Mononuclear cell (primary cell): ENCODE results near the gene MGMT. TPM values are rescaled to one million over a fixed set of nuclear protein-coding genes. Genes with fewer than 3 reads are reported as not detected.

Source experiments
- H3K27me3 ChIP-seq: 2 replicates; pipeline ENCODE4 v1.6.0; 2011; ENCODE audit warnings: low read length, control low read depth; ENCODE audit not compliant: insufficient read depth
- H3K4me1 ChIP-seq: 2 replicates; pipeline ENCODE4 v1.5.1; 2011; ENCODE audit warnings: mild to moderate bottlenecking, low read length, control low read depth; ENCODE audit not compliant: insufficient read depth
- H3K4me3 ChIP-seq: 2 replicates; pipeline ENCODE4 v1.5.1; 2011; ENCODE audit warnings: mild to moderate bottlenecking, low read length, moderate library complexity
- H3K9me3 ChIP-seq: 2 replicates; pipeline ENCODE4 v1.5.1; 2011; ENCODE audit warnings: low read depth, mild to moderate bottlenecking, control low read depth, low read length
- total RNA-seq: library from RNA; depleted of rRNA; stranded (reverse); fragments of >200 nt; gene quantifications from one replicate; pipeline ENCODE4 v1.2.3, GENCODE V29; 2012

MGMT gene
- total RNA-seq, 1 donor = 10.3 TPM

DNA sequence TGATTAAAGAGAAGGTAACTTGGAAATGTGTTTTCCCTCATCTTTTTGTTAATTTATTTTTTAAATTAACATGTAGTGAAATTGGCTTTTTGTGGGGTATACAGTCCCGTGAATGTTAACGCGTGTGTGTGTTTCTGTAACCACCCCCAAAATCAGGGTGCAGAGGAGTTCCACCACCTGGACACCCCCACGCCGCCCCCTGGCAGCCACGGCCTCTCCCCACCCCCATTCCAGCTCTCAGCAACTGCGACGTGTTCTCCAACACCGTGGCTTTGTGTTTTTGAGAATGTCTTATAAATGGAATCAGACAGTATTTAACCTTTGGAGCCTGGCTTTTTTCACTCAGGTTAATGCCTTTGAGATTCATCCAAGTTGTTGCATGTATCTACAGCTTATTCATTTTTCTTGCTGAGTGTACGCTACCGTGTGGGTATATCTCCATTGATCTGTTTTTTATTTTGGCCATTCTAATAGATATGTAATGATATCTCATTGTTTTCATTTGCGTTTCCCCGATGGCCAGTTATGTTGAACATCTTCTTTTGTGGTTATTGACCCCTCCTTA lies 278.2 kb downstream of the MGMT start:
- Histone ChIP-seq H3K4me1 (no peaks in the 10 kb centered on the region), H3K4me3 (no peak overlapping the region), H3K27me3 (no peaks in the 10 kb centered on the region), H3K9me3 (peaks cover 34% of the 10 kb centered on the region)

GRCh38 chr10:129754211-129755050 lies 287.4 kb downstream of the MGMT start:
- Histone ChIP-seq H3K9me3 (peaks cover 27% of the 10 kb centered on the region), H3K4me3 (no peak overlapping the region), H3K27me3 (no peaks in the 10 kb centered on the region), H3K4me1 (peaks cover 8% of the 10 kb centered on the region)

DNA sequence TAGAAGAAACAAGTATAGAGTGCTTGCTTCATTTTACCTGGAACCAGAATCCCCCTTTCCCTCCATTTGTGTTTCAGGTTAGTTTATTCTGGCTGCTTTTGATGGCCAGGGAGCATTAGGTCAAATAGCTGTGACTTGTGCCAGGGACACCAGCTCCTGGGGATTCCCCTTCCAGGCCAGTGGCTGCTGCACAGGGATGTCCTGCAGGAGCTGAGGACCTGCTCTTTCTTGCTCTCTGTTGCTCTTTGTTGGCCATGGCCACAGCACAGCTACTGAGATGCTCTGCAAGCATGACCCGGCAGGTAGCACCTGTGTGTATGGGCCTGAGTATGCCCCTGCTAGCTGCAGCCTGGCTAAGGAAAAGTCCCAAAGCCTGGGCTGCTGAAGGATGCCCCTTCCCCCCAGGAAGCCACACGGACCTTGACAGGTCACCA lies 288.1 kb downstream of the MGMT start:
- Histone ChIP-seq H3K4me1 (peaks cover 8% of the 10 kb centered on the region), H3K4me3 (no peak overlapping the region), H3K27me3 (no peaks in the 10 kb centered on the region), H3K9me3 (peaks cover 19% of the 10 kb centered on the region)

GRCh38 chr10:129755621-129756020 lies 288.6 kb downstream of the MGMT start:
- H3K4me3 ChIP-seq = no peak overlapping the region
- peaks cover 8% of the 10 kb centered on the region for H3K4me1 ChIP-seq
- H3K9me3 ChIP-seq = peaks cover 17% of the 10 kb centered on the region
- no peaks in the 10 kb centered on the region for H3K27me3 ChIP-seq

DNA sequence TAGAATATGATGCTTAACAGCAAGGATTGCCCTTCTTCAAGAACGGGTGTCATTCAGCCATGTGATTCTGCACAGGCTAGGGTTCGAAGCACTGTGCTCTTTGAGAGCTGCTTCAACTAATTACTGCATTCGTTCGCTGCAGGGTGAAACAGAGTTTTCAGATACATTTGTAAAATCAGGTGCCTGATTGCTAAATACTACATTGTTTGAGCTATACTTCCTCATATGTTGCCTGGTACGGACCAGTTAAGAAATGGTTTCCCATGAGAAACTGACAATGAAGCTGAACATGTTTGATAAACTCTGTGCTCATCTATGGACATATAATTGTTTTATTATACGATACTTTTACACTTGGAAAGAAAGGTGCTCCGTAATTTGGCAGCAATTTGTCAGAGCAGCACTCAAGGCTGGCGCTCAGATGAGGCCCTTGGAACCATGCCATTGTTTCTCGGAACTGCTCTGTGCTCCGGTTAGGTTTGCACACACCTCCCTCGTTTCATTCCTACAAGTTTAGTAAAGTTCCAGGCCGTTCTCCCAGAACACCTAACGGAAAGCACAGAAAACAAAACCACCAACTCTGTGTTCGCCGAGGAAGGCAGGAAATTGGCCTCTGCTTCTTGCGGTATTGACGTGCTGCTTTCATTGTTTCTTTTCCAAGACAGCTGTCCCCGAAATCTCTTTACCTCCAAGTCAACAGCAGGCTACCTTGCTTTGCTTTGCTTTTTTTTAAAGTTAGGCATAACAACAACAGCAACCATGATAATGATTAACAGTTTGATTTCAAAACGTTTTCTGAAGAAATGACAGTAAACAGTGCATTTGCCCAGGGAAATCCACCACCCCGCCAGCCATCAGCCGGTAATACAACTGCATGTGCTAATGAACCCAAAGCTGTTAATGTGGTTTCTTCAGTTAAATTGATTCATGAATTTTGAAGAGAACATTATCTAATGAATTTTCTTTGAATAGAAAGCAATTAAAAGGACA lies 290.2 kb downstream of the MGMT start:
- Histone ChIP-seq H3K27me3 (no peaks in the 10 kb centered on the region), H3K9me3 (peaks cover 10% of the 10 kb centered on the region), H3K4me1 (peaks cover 8% of the 10 kb centered on the region), H3K4me3 (peak overlapping the region; percentile 9)

DNA sequence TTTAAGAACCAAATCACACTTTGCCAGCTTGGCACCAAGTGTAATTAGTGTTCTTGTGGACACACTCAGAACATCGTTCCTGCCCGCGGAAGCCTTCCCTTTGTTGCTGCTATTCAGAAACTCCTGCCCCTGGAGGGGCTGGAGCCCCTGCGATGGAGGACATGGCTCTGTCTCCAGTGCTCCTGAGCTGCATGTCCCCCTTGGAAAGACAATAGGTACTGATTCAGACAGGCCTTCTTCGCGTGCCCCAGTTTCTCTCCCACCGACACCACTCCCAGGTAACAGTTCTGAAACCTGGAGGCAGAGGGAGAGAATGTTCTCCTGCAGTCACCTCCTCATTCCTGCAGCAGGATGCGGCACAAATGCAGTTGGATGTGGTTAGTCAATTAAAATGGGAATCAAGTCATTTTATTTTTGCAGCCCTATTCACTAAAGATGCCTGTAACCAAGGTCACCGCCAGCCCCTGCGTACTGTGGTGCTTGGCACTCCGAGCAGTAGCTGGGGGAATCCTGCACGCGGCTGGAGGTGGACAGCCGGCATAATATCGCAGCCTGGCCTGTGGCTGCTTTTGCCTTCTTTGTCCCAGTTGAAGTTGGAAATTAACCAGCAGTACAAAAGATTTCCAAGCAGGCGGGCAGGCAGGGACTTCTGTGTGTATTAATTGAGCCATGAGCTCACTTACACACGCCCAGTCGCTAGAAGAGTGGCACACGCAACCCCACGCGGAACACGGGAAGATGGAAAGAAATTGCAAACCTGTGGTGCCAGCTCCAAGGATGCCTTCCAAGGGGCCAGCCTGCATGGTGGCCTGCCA lies 291.4 kb downstream of the MGMT start:
- Histone ChIP-seq H3K27me3 (no peaks in the 10 kb centered on the region), H3K4me3 (no peak overlapping the region), H3K4me1 (peaks cover 8% of the 10 kb centered on the region), H3K9me3 (no peaks in the 10 kb centered on the region)

DNA sequence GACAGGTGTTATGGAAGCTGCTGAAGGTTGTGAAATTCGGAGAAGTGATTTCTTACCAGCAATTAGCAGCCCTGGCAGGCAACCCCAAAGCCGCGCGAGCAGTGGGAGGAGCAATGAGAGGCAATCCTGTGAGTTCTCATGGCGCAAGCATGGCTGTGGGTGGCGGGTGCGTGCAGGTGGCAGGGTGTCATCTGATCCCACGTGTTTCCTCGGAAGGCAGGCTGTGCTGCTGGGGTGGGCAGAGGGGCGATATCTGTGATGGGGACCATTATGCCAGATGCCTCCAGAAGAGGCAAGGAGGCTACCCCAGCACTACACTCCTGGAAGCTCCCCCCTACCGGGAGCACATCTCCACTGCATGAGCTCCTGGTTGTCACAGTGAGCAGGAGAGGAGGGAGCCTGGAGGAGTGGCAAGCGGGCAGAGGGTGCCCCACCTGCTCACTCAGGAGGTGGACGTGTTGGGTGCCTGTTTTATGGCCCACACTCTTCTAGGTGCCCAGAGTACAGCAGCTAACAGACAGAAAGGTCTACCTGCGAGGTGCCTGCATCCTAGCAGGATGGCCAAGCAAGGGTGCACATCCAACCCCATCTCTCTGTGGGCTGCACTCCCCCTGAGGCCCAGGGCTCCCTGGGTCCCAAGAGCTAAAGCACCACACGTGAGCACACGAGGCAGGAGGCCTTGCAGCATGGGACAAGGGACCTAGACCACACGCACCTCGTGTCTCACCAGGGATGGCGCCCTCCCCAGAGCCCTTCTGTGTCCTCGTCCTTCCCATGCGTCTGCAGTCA lies 292.4 kb downstream of the MGMT start:
- Histone ChIP-seq H3K9me3 (no peaks in the 10 kb centered on the region), H3K4me1 (peaks cover 8% of the 10 kb centered on the region), H3K4me3 (no peak overlapping the region), H3K27me3 (no peaks in the 10 kb centered on the region)

DNA sequence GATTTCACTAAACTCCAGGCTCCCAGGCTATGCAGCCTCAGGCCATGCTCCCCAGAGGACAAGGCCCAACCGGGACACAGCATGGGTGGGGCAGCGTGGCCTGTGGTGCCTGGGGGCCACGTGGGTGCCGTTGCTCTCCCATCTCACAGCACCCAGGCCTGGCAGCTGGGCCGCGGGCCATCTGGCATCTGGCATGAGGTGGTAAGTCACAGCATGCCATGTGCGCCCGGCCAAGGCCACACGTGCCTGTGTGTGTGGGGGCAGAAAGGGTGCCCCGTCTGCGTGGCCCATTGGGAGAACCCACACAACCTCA lies 292.9 kb downstream of the MGMT start:
- Histone ChIP-seq H3K4me3 (no peak overlapping the region), H3K27me3 (no peaks in the 10 kb centered on the region), H3K9me3 (no peaks in the 10 kb centered on the region), H3K4me1 (peaks cover 8% of the 10 kb centered on the region)

DNA sequence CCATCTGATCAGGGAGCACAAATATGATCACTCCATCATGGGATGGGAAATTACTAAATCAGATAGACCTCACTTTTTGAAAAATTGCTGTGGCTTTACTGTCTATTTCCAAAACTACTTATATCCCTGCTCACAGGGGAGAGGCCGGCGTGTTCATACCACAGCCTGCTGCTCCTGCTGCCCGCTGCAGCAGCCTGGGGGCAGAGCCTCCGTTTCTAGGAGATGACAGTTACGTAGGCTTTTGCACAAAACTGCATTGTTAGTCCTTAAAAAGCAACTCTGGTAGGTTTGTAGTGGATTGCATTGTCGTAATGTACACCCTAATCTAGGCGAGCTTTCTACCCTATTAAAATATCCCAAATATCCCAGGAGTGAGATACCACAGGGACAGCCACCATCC lies 293.4 kb downstream of the MGMT start:
- no peak overlapping the region for H3K4me3 ChIP-seq
- peaks cover 8% of the 10 kb centered on the region for H3K4me1 ChIP-seq
- H3K27me3 ChIP-seq = no peaks in the 10 kb centered on the region
- H3K9me3 ChIP-seq = no peaks in the 10 kb centered on the region

DNA sequence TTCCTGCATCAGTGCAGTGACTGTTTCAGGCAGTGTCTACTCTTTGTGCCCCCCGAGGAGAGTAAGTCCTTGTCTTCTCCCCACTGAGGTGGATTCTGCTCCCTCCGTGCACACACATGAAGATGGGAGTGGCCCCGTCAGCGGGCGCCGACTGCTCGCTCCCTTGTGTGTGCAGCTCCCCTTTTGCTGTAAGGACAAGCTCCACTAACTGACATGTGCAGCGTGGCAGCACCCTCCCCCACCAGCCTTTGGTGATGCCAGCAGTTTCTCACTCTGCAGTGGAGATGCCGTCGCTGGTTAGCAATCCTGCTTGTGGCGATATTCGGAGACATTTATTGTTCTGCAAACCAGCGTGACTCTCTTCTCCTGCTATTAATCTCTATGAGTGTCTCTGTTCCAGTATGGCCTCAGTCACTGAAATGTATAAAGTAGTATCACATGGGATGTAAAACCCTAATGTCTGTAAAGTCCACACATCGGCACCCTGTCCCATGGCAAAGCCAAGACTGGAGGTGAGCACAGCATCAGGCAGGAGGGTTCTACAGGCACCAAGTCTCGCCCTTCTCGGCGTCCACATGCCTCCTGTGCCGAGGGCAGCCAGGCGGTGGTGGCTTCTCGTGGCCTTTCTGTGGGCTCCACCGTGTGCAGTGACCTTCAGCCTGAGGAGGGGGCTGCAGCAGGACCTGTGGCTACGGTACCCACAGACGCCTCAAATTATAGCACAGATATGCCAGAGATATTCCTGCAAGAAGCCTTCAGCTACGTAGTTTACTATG lies 294.3 kb downstream of the MGMT start:
- Histone ChIP-seq H3K4me1 (peaks cover 8% of the 10 kb centered on the region), H3K27me3 (no peaks in the 10 kb centered on the region), H3K9me3 (no peaks in the 10 kb centered on the region), H3K4me3 (no peak overlapping the region)

DNA sequence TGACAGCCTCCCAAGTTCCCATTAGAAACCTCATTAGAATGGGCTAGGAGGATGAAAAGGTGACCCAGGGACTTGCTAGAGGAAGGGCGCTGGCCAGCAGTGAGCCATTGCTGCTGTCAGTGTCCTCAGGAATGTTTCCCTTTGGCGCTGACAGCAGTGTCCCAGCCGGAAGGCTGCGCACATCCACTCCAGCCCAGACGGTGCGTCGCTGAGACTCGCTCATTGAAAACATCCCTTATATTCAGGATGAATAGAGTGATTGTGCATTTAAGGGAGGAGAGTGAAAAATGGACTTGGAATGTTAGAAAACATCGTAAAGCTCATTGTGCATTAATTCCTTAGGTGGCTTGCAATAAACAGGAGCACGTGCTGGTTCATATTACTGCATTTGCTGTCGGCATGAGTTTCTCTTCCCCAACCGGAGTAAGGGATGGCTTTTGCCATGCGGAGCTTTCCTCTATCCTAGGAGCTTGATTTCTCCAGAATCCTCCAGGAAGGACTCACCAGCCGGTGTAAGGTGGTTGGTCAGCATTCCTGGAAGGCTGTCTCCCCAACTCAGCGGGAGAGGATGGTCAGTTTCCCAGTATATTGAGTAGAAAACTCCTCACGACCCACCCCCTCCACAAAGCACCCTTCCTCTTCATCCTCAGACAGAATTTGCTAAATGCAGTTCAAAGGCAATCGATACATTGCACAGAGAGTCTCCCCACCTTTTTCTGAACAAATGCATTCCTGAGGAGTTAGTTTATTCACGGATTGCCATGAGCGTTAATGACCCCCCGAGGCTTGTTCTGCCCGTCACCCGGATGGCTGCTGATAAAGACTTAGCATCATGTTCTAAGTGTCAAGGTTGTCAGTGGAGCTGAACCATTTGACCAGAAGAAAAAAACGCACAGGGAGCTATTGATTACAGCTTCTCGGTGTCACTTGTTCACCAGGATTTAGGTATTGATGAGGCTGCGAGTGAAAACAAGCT lies 295.2 kb downstream of the MGMT start:
- no peaks in the 10 kb centered on the region for H3K9me3 ChIP-seq
- H3K27me3 ChIP-seq = no peaks in the 10 kb centered on the region
- H3K4me3 ChIP-seq = no peak overlapping the region
- peaks cover 2% of the 10 kb centered on the region for H3K4me1 ChIP-seq

- Histone ChIP-seq H3K4me3 (no peak overlapping the region), H3K27me3 (no peaks in the 10 kb centered on the region), H3K4me1 (no peaks in the 10 kb centered on the region), H3K9me3 (no peaks in the 10 kb centered on the region)
Observed at GRCh38 chr10:129764011-129764900, 297.2 kb downstream of the MGMT start.
